NCI-H1436 (cell line): Measurements from ENCODE around the gene OR2F1.
"Not testable (repeated sequence)": the region's sequence is repeated elsewhere in the genome, so short reads cannot be mapped to it uniquely, and the experiment has no call there.

Source experiments
- DNase-seq: peaks from one replicate; lab custom pipeline; 2025; lab: John Stamatoyannopoulos, UW

OR2F1 gene

DNA sequence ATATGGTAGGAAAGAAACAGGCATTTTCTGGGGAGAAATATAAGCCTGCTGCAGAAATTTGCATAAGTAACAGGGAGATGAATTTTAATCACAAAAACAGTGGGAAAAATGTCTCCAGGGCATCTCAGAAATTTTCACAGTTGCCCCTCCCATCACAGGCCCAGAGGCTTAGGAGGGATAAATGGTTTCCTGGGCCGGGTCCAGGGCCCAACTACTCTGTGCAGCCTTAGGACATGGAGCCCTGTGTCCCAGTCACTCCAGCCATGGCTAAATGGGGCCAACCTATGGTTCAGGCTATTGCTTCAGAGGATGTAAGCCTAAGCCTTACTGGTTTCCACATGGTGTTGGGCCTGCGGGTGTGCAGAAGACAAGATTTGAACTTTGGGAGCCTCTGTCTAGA is 54.7 kb downstream of the OR2F1 start:
- DNase-seq, result no peak

DNA sequence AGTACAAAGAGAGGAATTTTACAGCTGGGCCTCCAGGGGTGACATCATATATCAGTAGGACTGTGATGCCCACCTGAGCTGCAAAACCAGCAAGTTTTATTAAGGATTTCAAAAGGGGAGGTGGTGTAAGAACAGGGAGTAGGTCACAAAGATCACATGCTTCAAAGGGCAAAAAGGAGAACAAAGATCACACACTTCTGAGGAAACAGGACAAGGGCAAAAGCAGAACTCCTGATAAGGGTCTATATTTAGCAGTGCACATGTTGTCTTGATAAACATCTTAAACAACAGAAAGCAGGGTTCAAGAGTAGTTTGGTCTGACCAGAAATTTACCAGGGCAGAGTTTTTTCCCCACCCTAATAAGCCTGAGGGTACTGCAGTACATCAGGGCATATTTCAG is 55.4 kb downstream of the OR2F1 start:
- not testable (repeated sequence) for DNase-seq

GRCh38 chr7:144010821-144011220 is 56.2 kb downstream of the OR2F1 start:
- DNase-seq, result not testable (repeated sequence)

- no peak for DNase-seq
These were observed 57.0 kb downstream of the OR2F1 start for GRCh38 chr7:144011458-144012230.
